Fibroblast of lung (primary cell): ENCODE measurements around the gene ANKMY1. TPM values are rescaled to one million over a fixed set of nuclear protein-coding genes. Genes with fewer than 3 reads are reported as not detected.

Experiments used
- DNase-seq, 2 donors: peaks; one replicate each; pipeline versions ENCODE4 v3.0.0 to v3.0.0-alpha.2; 2010; ENCODE audit warnings: low read depth in 2 of 2
- H2AFZ ChIP-seq: 2 replicates; pipeline ENCODE4 v1.5.1; 2012; ENCODE audit warnings: low read length, control low read depth, inconsistent platforms
- H3K27ac ChIP-seq: 2 replicates; pipeline ENCODE4 v1.5.1; 2011; ENCODE audit warnings: low read length, control low read depth; ENCODE audit not compliant: insufficient read depth
- H3K27me3 ChIP-seq: 2 replicates; pipeline ENCODE4 v1.5.1; 2011; ENCODE audit warnings: mild to moderate bottlenecking, low read length; ENCODE audit not compliant: control insufficient read depth, insufficient read depth
- H3K36me3 ChIP-seq: 2 replicates; pipeline ENCODE4 v1.5.1; 2011; ENCODE audit warnings: low read length; ENCODE audit not compliant: control insufficient read depth, insufficient read depth
- H3K4me1 ChIP-seq: 2 replicates; pipeline ENCODE4 v1.5.1; 2011; ENCODE audit warnings: low read length; ENCODE audit not compliant: control insufficient read depth, insufficient read depth; ENCODE audit errors: extremely low read depth
- H3K4me2 ChIP-seq: 2 replicates; pipeline ENCODE4 v1.5.1; 2011; ENCODE audit warnings: low read length, control low read depth; ENCODE audit not compliant: insufficient read depth; ENCODE audit errors: extremely low read depth
- H3K4me3 ChIP-seq, 4 experiments: fragments of 200-600 bp in 1 of 4; sonication (generic) in 1 of 4; replicated peaks in 1 of 4; 2 replicates each; pipeline ENCODE4 v1.5.1; 2011 to 2016; ENCODE audit warnings: low read length in 4 of 4, low read depth in 3 of 4, mild to moderate bottlenecking in 3 of 4, control low read depth in 2 of 4, inconsistent platforms in 1 of 4, mixed read lengths in 1 of 4; ENCODE audit not compliant: insufficient read depth in 1 of 4; ENCODE audit errors: control extremely low read depth in 1 of 4
- H3K79me2 ChIP-seq: 2 replicates; pipeline ENCODE4 v1.5.1; 2012; ENCODE audit warnings: mild to moderate bottlenecking, low read length, inconsistent platforms; ENCODE audit not compliant: control insufficient read depth, insufficient read depth
- H3K9ac ChIP-seq: 2 replicates; pipeline ENCODE4 v1.5.1; 2011; ENCODE audit warnings: mild to moderate bottlenecking, low read length, control low read depth; ENCODE audit not compliant: insufficient read depth
- H3K9me3 ChIP-seq: 2 replicates; pipeline ENCODE4 v1.5.1; 2012; ENCODE audit warnings: low read depth, low read length; ENCODE audit not compliant: control insufficient read depth, insufficient read depth
- H4K20me1 ChIP-seq: 2 replicates; pipeline ENCODE4 v1.5.1; 2011; ENCODE audit warnings: low read length; ENCODE audit not compliant: control insufficient read depth, insufficient read depth; ENCODE audit errors: extremely low read depth
- EZH2 ChIP-seq: IDR thresholded peaks from 2 replicates; pipeline ENCODE4 v1.5.1; 2012; ENCODE audit warnings: low read length, control low read depth, mild to moderate bottlenecking; ENCODE audit errors: missing control alignments
- polyA plus RNA-seq, 2 donors: library from polyadenylated mRNA; depleted of rRNA in 1 of 2; stranded (reverse) in 1 of 2; unstranded in 1 of 2; fragments of >200 nt; gene quantifications; 2 replicates each; pipeline ENCODE4 v1.2.1, GENCODE V29; 2011 to 2012; ENCODE audit warnings: missing spikeins in 1 of 2
- total RNA-seq: library from RNA; depleted of rRNA; stranded (reverse); fragments of >200 nt; gene quantifications from 2 replicates; pipeline ENCODE4 v1.2.1, GENCODE V29; 2014
- TF ChIP-seq, protein P1 (sequence below), 2 donors: IDR thresholded peaks in 1 of 2; conservative IDR thresholded peaks in 1 of 2; 1 replicate in 1 of 2; 2 replicates in 1 of 2; pipeline ENCODE4 v1.5.1; 2011 to 2012; ENCODE audit warnings: low read length in 2 of 2, control low read depth in 1 of 2, inconsistent platforms in 1 of 2, low read depth in 1 of 2, mild to moderate bottlenecking in 1 of 2

The ANKMY1 gene
- total and polyA plus RNA-seq, 2 donors (not counting 1 experiment from before 2014, with no cell fraction given): 2.8 to 7.4 TPM

DNA sequence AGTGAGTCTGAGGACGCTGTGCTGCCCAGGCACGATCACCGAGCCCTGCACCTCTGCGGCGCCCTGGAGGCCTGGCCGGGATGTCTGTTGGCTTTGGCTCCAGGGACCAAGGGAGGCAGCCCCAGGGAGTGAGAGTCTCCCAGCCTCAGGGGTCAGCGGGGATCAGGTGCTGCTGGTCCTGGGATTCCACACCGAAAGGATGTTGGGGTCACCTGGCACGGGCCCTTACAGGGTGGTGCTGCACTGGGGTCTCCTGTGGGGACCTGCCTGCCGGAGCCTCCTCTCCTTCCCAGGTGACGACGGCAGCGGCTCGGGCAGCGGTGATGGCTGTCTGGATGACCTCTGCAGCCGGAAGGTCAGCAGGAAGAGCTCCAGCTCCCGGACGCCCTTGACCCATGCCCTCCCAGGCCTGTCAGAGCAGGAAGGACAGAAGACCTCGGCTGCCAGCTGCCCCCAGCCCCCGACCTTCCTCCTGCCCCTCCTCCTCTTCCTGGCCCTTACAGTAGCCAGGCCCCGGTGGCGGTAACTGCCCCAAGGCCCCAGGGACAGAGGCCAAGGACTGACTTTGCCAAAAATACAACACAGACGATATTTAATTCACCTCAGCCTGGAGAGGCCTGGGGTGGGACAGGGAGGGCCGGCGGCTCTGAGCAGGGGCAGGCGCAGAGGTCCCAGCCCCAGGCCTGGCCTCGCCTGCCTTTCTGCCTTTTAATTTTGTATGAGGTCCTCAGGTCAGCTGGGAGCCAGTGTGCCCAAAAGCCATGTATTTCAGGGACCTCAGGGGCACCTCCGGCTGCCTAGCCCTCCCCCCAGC, 91.8 kb downstream of the ANKMY1 start:
- Histone ChIP-seq H3K79me2 (no peaks in the 10 kb centered on the region), H3K4me3 (no peak overlapping the region), H3K9me3 (no peaks in the 10 kb centered on the region), H3K4me1 (no peaks in the 10 kb centered on the region), H3K4me2 (no peak overlapping the region), H2AFZ (no peak overlapping the region), H3K27ac (no peak overlapping the region), H3K9ac (no peak overlapping the region), H4K20me1 (no peaks in the 10 kb centered on the region), H3K27me3 (no peaks in the 10 kb centered on the region), H3K36me3 (peaks cover 39% of the 10 kb centered on the region)
- TF ChIP-seq, protein P1, sequence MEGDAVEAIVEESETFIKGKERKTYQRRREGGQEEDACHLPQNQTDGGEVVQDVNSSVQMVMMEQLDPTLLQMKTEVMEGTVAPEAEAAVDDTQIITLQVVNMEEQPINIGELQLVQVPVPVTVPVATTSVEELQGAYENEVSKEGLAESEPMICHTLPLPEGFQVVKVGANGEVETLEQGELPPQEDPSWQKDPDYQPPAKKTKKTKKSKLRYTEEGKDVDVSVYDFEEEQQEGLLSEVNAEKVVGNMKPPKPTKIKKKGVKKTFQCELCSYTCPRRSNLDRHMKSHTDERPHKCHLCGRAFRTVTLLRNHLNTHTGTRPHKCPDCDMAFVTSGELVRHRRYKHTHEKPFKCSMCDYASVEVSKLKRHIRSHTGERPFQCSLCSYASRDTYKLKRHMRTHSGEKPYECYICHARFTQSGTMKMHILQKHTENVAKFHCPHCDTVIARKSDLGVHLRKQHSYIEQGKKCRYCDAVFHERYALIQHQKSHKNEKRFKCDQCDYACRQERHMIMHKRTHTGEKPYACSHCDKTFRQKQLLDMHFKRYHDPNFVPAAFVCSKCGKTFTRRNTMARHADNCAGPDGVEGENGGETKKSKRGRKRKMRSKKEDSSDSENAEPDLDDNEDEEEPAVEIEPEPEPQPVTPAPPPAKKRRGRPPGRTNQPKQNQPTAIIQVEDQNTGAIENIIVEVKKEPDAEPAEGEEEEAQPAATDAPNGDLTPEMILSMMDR (conservative IDR thresholded peaks at IDR 0.05 in 1 of 2, IDR thresholded peaks at IDR 0.05 in 1 of 2; ENCODE audit: low read depth in 1 of 2, low read length in 2 of 2): no peak
- no peak for TF ChIP-seq EZH2
- DNase-seq: no peak

DNA sequence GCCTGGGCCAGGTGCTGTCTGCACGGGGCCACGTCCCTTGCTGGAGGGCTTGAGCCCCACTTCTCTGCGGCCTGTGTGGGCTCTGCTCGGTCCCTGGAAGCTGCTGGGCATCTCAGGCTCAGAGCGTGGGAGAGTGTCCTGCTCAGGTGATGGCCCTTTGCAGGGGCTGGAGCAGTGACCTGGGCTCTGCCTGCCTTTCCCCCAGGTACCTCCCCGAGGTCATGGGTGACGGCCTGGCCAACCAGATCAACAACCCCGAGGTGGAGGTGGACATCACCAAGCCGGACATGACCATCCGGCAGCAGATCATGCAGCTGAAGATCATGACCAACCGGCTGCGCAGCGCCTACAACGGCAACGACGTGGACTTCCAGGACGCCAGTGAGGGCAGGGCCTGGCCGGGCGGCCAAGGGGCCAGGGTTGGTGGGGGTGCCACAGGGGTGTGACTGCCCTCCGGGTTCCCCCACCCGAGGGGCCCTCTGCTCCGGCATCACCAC, 92.5 kb downstream of the ANKMY1 start:
- DNase-seq: no peak

DNA sequence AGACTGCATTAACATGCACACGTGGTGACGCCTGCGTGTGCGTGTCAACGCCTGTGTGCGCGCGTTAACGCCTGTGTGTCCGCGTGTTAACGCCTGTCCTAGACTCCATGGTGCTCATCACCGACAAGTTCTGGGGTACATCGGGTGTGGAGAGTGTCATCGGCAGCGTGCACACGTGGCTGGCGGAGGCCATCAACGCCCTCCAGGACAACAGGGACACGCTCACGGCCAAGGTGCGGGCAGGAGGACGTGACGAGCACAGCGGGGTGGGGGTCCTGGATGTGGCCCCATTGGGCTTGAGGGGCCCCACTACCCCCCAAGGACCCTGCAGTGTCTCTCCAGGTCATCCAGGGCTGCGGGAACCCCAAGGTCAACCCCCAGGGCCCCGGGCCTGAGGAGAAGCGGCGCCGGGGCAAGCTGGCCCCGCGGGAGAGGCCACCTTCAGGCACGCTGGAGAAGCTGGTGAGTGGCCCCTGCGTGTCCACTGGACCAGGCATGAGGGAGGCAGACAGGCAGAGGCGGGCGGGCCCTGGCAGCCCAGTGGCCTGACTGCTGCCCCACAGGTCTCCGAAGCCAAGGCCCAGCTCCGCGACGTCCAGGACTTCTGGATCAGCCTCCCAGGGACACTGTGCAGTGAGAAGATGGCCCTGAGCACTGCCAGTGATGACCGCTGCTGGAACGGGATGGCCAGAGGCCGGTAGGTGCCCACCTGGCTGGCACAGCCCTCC, 93.1 kb downstream of the ANKMY1 start:
- Histone ChIP-seq H3K36me3 (peaks cover 42% of the 10 kb centered on the region), H3K79me2 (no peaks in the 10 kb centered on the region), H3K27me3 (no peaks in the 10 kb centered on the region), H3K27ac (no peak overlapping the region), H3K9me3 (no peaks in the 10 kb centered on the region), H2AFZ (no peak overlapping the region), H3K4me2 (no peak overlapping the region), H3K4me3 (no peak overlapping the region), H3K9ac (no peak overlapping the region), H4K20me1 (no peaks in the 10 kb centered on the region), H3K4me1 (no peaks in the 10 kb centered on the region)
- TF ChIP-seq, protein P1 (conservative IDR thresholded peaks at IDR 0.05 in 1 of 2, IDR thresholded peaks at IDR 0.05 in 1 of 2; ENCODE audit: low read depth in 1 of 2, low read length in 2 of 2): no peak
- TF ChIP-seq EZH2: no peak
- no peak for DNase-seq

More for the DNA sequence above, 92.5 kb downstream of the ANKMY1 start:
- Histone ChIP-seq H3K4me1 (no peaks in the 10 kb centered on the region), H3K4me2 (no peak overlapping the region), H4K20me1 (no peaks in the 10 kb centered on the region), H3K36me3 (peaks cover 39% of the 10 kb centered on the region), H3K9me3 (no peaks in the 10 kb centered on the region), H3K27me3 (no peaks in the 10 kb centered on the region), H3K4me3 (no peak overlapping the region), H3K27ac (no peak overlapping the region), H3K9ac (no peak overlapping the region), H2AFZ (no peak overlapping the region), H3K79me2 (no peaks in the 10 kb centered on the region)
- TF ChIP-seq, protein P1 (conservative IDR thresholded peaks at IDR 0.05 in 1 of 2, IDR thresholded peaks at IDR 0.05 in 1 of 2; ENCODE audit: low read depth in 1 of 2, low read length in 2 of 2): no peak
